MM.1S (cell line): ENCODE measurements around the gene PRR20G.

Experiments used
- DNase-seq: peaks from one replicate; pipeline ENCODE4 v3.0.0-alpha.2; 2015
- H2AFZ ChIP-seq: fragments of 300-600 bp; sonication (generic); 2 replicates; pipeline ENCODE4 v1.6.0; 2016; ENCODE audit warnings: antibody characterized with exemption, low read length
- H3F3A ChIP-seq: fragments of 300-600 bp; sonication (generic); 2 replicates; pipeline ENCODE4 v1.6.1; 2016; ENCODE audit warnings: mild to moderate bottlenecking, antibody characterized with exemption, low read length, moderate library complexity, mixed read lengths; ENCODE audit not compliant: insufficient read depth
- H3K27ac ChIP-seq: fragments of 300-600 bp; sonication (generic); 2 replicates; pipeline ENCODE4 v1.5.1; 2016; ENCODE audit warnings: mild to moderate bottlenecking, low read length
- H3K27me3 ChIP-seq: fragments of 300-600 bp; sonication (generic); replicated peaks from 2 replicates; pipeline ENCODE4 v1.6.0; 2016; ENCODE audit warnings: low read length; ENCODE audit not compliant: insufficient read depth
- H3K36me3 ChIP-seq: fragments of 300-600 bp; sonication (generic); replicated peaks from 2 replicates; pipeline ENCODE4 v1.6.1; 2016; ENCODE audit warnings: mild to moderate bottlenecking, low read length, mixed read lengths; ENCODE audit not compliant: insufficient read depth
- H3K4me1 ChIP-seq: fragments of 300-600 bp; sonication (generic); 2 replicates; pipeline ENCODE4 v1.6.1; 2016; ENCODE audit warnings: low read length, mixed read lengths
- H3K4me2 ChIP-seq: fragments of 300-600 bp; sonication (generic); 2 replicates; pipeline ENCODE4 v1.6.0; 2016; ENCODE audit warnings: low read depth, low read length
- H3K4me3 ChIP-seq: fragments of 300-600 bp; sonication (generic); 2 replicates; pipeline ENCODE4 v1.5.1; 2016; ENCODE audit warnings: low read length, mixed read lengths
- H3K79me2 ChIP-seq: fragments of 300-600 bp; sonication (generic); 2 replicates; pipeline ENCODE4 v1.6.1; 2016; ENCODE audit warnings: mixed run types, low read length, mixed read lengths
- H3K9ac ChIP-seq: fragments of 300-600 bp; sonication (generic); 2 replicates; pipeline ENCODE4 v1.6.1; 2016; ENCODE audit warnings: low read length, mixed read lengths
- H3K9me2 ChIP-seq: fragments of 300-600 bp; sonication (generic); replicated peaks from 2 replicates; pipeline ENCODE4 v1.6.1; 2016; ENCODE audit warnings: mild to moderate bottlenecking, low read length, mixed read lengths; ENCODE audit not compliant: insufficient read depth
- H3K9me3 ChIP-seq: fragments of 300-600 bp; sonication (generic); replicated peaks from 2 replicates; pipeline ENCODE4 v1.6.1; 2016; ENCODE audit warnings: mild to moderate bottlenecking, low read length, mixed read lengths; ENCODE audit not compliant: insufficient read depth
- H4K20me1 ChIP-seq: fragments of 300-600 bp; sonication (generic); 2 replicates; pipeline ENCODE4 v1.6.1; 2016; ENCODE audit warnings: mild to moderate bottlenecking, low read length, moderate library complexity, mixed read lengths; ENCODE audit not compliant: insufficient read depth
- CTCF ChIP-seq: fragments of 300-600 bp; sonication (generic); IDR thresholded peaks from 2 replicates; pipeline ENCODE4 v1.5.1; 2016; ENCODE audit warnings: antibody characterized with exemption, low read length, mixed read lengths
- EZH2 ChIP-seq: fragments of 300-600 bp; sonication (generic); optimal IDR thresholded peaks from 2 replicates; pipeline ENCODE3; 2017; ENCODE audit warnings: low read depth, mild to moderate bottlenecking, antibody characterized with exemption, low read length, mixed read lengths
- EZH2phosphoT487 ChIP-seq: fragments of 300-600 bp; sonication (generic); IDR thresholded peaks from 2 replicates; pipeline ENCODE4 v1.6.1; 2018; ENCODE audit warnings: antibody characterized with exemption, low read length

The PRR20G gene

GRCh38 chr3:127289706-127290575 is 2.1 kb upstream of the PRR20G start:
- Histone ChIP-seq H3F3A (no peaks in the 10 kb centered on the region), H3K79me2 (no peaks in the 10 kb centered on the region), H3K4me3 (no peak overlapping the region), H3K9ac (no peak overlapping the region), H4K20me1 (no peaks in the 10 kb centered on the region), H3K36me3 (no peaks in the 10 kb centered on the region), H2AFZ (no peak overlapping the region), H3K9me3 (no peaks in the 10 kb centered on the region), H3K9me2 (no peaks in the 10 kb centered on the region), H3K4me1 (no peaks in the 10 kb centered on the region), H3K27me3 (peaks cover 7% of the 10 kb centered on the region; the same call in 1 of the 2 replicates), H3K27ac (no peak overlapping the region), H3K4me2 (no peak overlapping the region)
- no peak for TF ChIP-seq EZH2
- TF ChIP-seq EZH2phosphoT487, result no peak
- TF ChIP-seq CTCF, result no peak
- DNase-seq, result no peak

- Histone ChIP-seq H4K20me1 (no peaks in the 10 kb centered on the region), H3K4me1 (no peaks in the 10 kb centered on the region), H3K4me3 (no peak overlapping the region), H3K27ac (no peak overlapping the region), H3K4me2 (no peak overlapping the region), H2AFZ (no peak overlapping the region), H3K9me2 (no peaks in the 10 kb centered on the region), H3K79me2 (no peaks in the 10 kb centered on the region), H3K9me3 (no peaks in the 10 kb centered on the region), H3K36me3 (no peaks in the 10 kb centered on the region), H3F3A (no peaks in the 10 kb centered on the region), H3K9ac (no peak overlapping the region), H3K27me3 (0 out of 2 replicates have a peak, but pooled peaks cover 5% of the 10 kb centered on the region)
- DNase-seq, result no peak
- TF ChIP-seq CTCF (no peak), EZH2phosphoT487 (no peak), EZH2 (no peak)
Observed at GRCh38 chr3:127288921-127289705, 1.3 kb upstream of the PRR20G start.

DNA sequence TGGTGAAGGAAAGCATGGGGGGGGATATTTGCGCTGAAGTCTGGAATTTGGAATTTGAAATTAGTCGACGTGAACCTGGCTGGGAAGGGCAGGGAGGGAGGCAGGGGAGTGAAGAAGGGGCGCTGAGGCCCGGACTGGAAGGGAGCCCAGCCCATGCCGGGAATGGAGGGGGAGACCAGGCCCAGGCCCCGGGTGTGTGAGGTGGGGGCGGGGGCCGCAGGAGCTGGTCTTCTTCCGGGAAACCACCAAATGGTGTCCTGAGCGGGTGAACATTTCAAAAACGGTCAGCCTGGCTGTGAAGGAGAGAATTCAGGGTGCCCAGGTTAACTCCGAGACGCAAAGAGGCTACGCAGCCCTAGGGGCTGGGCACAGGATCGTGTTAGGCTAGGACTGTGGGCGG is 497 bp upstream of the PRR20G start:
- no peaks in the 10 kb centered on the region for H3K4me1 ChIP-seq
- H3K9me2 ChIP-seq, result no peaks in the 10 kb centered on the region
- no peaks in the 10 kb centered on the region for H3F3A ChIP-seq
- no peak for TF ChIP-seq EZH2
- TF ChIP-seq EZH2phosphoT487, result no peak
- no peak for TF ChIP-seq CTCF
- H3K27me3 ChIP-seq, result 0 out of 2 replicates have a peak, but pooled peaks cover 5% of the 10 kb centered on the region
- no peaks in the 10 kb centered on the region for H4K20me1 ChIP-seq
- H3K4me2 ChIP-seq, result no peak overlapping the region
- H3K9ac ChIP-seq, result no peak overlapping the region
- no peak for DNase-seq
- no peak overlapping the region for H3K4me3 ChIP-seq
- no peaks in the 10 kb centered on the region for H3K79me2 ChIP-seq
- H3K27ac ChIP-seq, result no peak overlapping the region
- H3K36me3 ChIP-seq, result no peaks in the 10 kb centered on the region
- no peak overlapping the region for H2AFZ ChIP-seq
- no peaks in the 10 kb centered on the region for H3K9me3 ChIP-seq
